HEK293 (cell line): ENCODE measurements around the gene RBFOX2.

Source experiments
- CTCF ChIA-PET: fragments of 350-600 bp; formaldehyde crosslinking; extraction: SDS; loops from one replicate; lab custom pipeline; 2021; ENCODE audit warnings: antibody characterized with exemption; lab: Yijun Ruan, JAX
- POLR2A ChIA-PET: fragments of 300-600 bp; formaldehyde crosslinking; extraction: SDS; loops from one replicate; lab custom pipeline; 2020; ENCODE audit warnings: antibody characterized with exemption, inconsistent platforms; lab: Yijun Ruan, JAX
- H3K27ac ChIP-seq: fragments of 200-500 bp; sonication (Bioruptor generic); 2 replicates; pipeline ENCODE4 v1.5.1; 2014; ENCODE audit warnings: low read depth, low read length, control low read depth, inconsistent platforms; ENCODE audit errors: extremely low read depth
- H3K36me3 ChIP-seq, 2 experiments: fragments of 200-500 bp in 1 of 2; sonication (Bioruptor generic) in 1 of 2; 1 replicate in 1 of 2; 2 replicates in 1 of 2; pipeline ENCODE4 v1.5.1; 2014 to 2017; ENCODE audit warnings: inconsistent platforms in 2 of 2, low read length in 2 of 2; ENCODE audit not compliant: control insufficient read depth in 2 of 2, insufficient read depth in 1 of 2
- H3K4me1 ChIP-seq: fragments of 200-500 bp; sonication (Bioruptor generic); 2 replicates; pipeline ENCODE4 v1.5.1; 2014; ENCODE audit warnings: mild to moderate bottlenecking, low read length, inconsistent platforms; ENCODE audit not compliant: control insufficient read depth, insufficient read depth
- H3K4me3 ChIP-seq: 2 replicates; pipeline ENCODE4 v1.5.1; 2011; ENCODE audit warnings: low read depth, mild to moderate bottlenecking, control low read depth, low read length, moderate library complexity
- H3K9me3 ChIP-seq: fragments of 200-500 bp; sonication (Bioruptor generic); 2 replicates; pipeline ENCODE4 v1.5.1; 2014; ENCODE audit warnings: low read depth, low read length, inconsistent platforms; ENCODE audit not compliant: control insufficient read depth, insufficient read depth
- AEBP2 ChIP-seq: fragments of 450-650 bp; formaldehyde crosslinking; IDR thresholded peaks from 2 replicates; pipeline ENCODE4 v1.5.1; 2016; ENCODE audit warnings: missing biosample characterization, missing genetic modification characterization, borderline replicate concordance
- MYNN ChIP-seq: fragments of 450-650 bp; formaldehyde crosslinking; IDR thresholded peaks from 2 replicates; pipeline ENCODE4 v1.5.1; 2016; ENCODE audit warnings: missing biosample characterization, missing genetic modification characterization, borderline replicate concordance
- ZBTB49 ChIP-seq: fragments of 450-650 bp; formaldehyde crosslinking; IDR thresholded peaks from 2 replicates; pipeline ENCODE4 v1.5.1; 2016; ENCODE audit warnings: missing biosample characterization, missing genetic modification characterization, low read depth
- ZBTB8A ChIP-seq: fragments of 450-650 bp; formaldehyde crosslinking; IDR thresholded peaks from 2 replicates; pipeline ENCODE4 v1.5.1; 2016; ENCODE audit warnings: missing biosample characterization, missing genetic modification characterization
- ZEB2 ChIP-seq: fragments of 450-650 bp; formaldehyde crosslinking; IDR thresholded peaks from 2 replicates; pipeline ENCODE4 v1.5.1; 2016; ENCODE audit warnings: missing biosample characterization, missing genetic modification characterization
- ZIC2 ChIP-seq: fragments of 450-650 bp; formaldehyde crosslinking; IDR thresholded peaks from 2 replicates; pipeline ENCODE4 v1.5.1; 2016; ENCODE audit warnings: missing biosample characterization, missing genetic modification characterization
- ZNF10 ChIP-seq: fragments of 450-650 bp; formaldehyde crosslinking; IDR thresholded peaks from 2 replicates; pipeline ENCODE4 v1.5.1; 2017; ENCODE audit warnings: missing biosample characterization, missing genetic modification characterization
- ZNF132 ChIP-seq: fragments of 450-650 bp; formaldehyde crosslinking; IDR thresholded peaks from 2 replicates; pipeline ENCODE4 v1.5.1; 2017; ENCODE audit warnings: missing biosample characterization, missing genetic modification characterization, borderline replicate concordance
- ZNF211 ChIP-seq: fragments of 450-650 bp; formaldehyde crosslinking; IDR thresholded peaks from 2 replicates; pipeline ENCODE4 v1.5.1; 2016; ENCODE audit warnings: low read depth, missing biosample characterization, missing genetic modification characterization
- ZNF391 ChIP-seq: fragments of 450-650 bp; formaldehyde crosslinking; IDR thresholded peaks from 2 replicates; pipeline ENCODE4 v1.5.1; 2016; ENCODE audit warnings: low read depth, missing biosample characterization, missing genetic modification characterization, borderline replicate concordance
- ZNF776 ChIP-seq: fragments of 450-650 bp; formaldehyde crosslinking; IDR thresholded peaks from 2 replicates; pipeline ENCODE4 v1.5.0; 2017; ENCODE audit warnings: missing biosample characterization, missing genetic modification characterization, borderline replicate concordance
- ZNF830 ChIP-seq: fragments of 450-650 bp; IDR thresholded peaks from 2 replicates; pipeline ENCODE4 v1.5.0; 2018; ENCODE audit warnings: missing biosample characterization, missing genetic modification characterization, low read depth, mild to moderate bottlenecking, moderate library complexity
- TF ChIP-seq, protein P1 (sequence below): fragments of 450-650 bp; formaldehyde crosslinking; IDR thresholded peaks from 2 replicates; pipeline ENCODE4 v1.5.1; 2017; ENCODE audit warnings: missing biosample characterization, missing genetic modification characterization

RBFOX2 gene

DNA sequence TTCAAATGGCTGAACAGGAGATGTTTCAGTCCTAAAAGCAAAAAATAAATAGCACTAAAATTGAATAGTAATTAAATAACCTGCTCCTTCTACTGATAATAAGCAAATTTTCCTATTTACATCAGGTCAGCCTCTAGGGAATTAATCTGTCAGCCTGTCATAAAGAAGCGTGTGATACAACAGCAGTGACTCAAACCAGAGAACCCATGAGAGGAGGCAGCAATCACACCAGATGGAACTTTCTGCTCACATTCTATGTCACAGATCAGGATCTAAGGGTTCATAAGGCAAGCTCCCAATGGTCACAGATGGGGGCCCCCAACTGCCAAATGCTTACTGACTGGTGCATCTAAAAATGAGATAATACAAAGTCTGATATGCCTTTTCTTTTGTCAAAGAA lies 41.1 kb downstream of the RBFOX2 start:
- H3K36me3 ChIP-seq: peaks cover 0 to 4% of the 10 kb centered on the region in 2 experiments; a peak in 1 of 3 replicates
- H3K4me3 ChIP-seq: no peak overlapping the region
- ChIA-PET CTCF (interaction anchor here (2.5 kb wide), 1 partner anchor 78 kb away, joined by 12 read pairs; no protein-coding TSS in a partner anchor), POLR2A (interaction anchor here (1.1 kb wide), 1 partner anchor 14 kb away, joined by 3 read pairs; no protein-coding TSS in a partner anchor)
- H3K4me1 ChIP-seq: peaks cover 38% of the 10 kb centered on the region
- TF ChIP-seq ZNF830 (tag by site-specific recombination) (no peak), MYNN (no peak), ZNF10 (tag by site-specific recombination) (0 out of 2 replicates have a peak, but pooled peaks have one; percentile 56), ZNF211 (no peak), ZNF391 (no peak), ZNF776 (tag by site-specific recombination) (no peak), ZBTB49 (no peak), ZEB2 (tag by site-specific recombination) (0 out of 2 replicates have a peak, but pooled peaks have one; percentile 54)
- no peak overlapping the region for H3K27ac ChIP-seq
- H3K9me3 ChIP-seq: no peaks in the 10 kb centered on the region

- Histone ChIP-seq H3K9me3 (no peaks in the 10 kb centered on the region), H3K4me3 (no peak overlapping the region), H3K36me3 (peaks cover 0 to 3% of the 10 kb centered on the region in 2 experiments; a peak in 1 of 3 replicates), H3K27ac (no peak overlapping the region), H3K4me1 (peaks cover 41% of the 10 kb centered on the region)
- TF ChIP-seq ZIC2: peak; percentile 54
- TF ChIP-seq ZBTB8A: 0 out of 2 replicates have a peak, but pooled peaks have one; percentile 12
- TF ChIP-seq ZEB2 (tag by site-specific recombination): no peak
- TF ChIP-seq, protein P1, sequence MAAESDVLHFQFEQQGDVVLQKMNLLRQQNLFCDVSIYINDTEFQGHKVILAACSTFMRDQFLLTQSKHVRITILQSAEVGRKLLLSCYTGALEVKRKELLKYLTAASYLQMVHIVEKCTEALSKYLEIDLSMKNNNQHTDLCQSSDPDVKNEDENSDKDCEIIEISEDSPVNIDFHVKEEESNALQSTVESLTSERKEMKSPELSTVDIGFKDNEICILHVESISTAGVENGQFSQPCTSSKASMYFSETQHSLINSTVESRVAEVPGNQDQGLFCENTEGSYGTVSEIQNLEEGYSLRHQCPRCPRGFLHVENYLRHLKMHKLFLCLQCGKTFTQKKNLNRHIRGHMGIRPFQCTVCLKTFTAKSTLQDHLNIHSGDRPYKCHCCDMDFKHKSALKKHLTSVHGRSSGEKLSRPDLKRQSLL: no peak
- CTCF ChIA-PET: interaction anchor here (0.7 kb wide), 2 partner anchors 11 to 208 kb away, joined by 3 to 4 read pairs; no protein-coding TSS in a partner anchor
- POLR2A ChIA-PET: no interaction called here
These were observed 42.5 kb downstream of the RBFOX2 start for GRCh38 chr22:35986088-35986487.

- Histone ChIP-seq H3K36me3 (no peaks in the 10 kb centered on the region; a peak in 1 of 3 replicates), H3K4me3 (no peak overlapping the region), H3K9me3 (no peaks in the 10 kb centered on the region), H3K4me1 (peaks cover 41% of the 10 kb centered on the region), H3K27ac (no peak overlapping the region)
- CTCF ChIA-PET: no interaction called here
- POLR2A ChIA-PET: no interaction called here
- no peak for TF ChIP-seq AEBP2 (tag by site-specific recombination)
- TF ChIP-seq ZNF211: no peak
- no peak for TF ChIP-seq ZNF132
These were observed 43.3 kb downstream of the RBFOX2 start for GRCh38 chr22:35985371-35985770.
